Measurements from ENCODE around the gene TARBP1. TPM values are rescaled to one million over a fixed set of nuclear protein-coding genes. Genes with fewer than 3 reads are reported as not detected.

TARBP1 gene
- total RNA-seq, 1 donor from 2014 or later = 20.9 TPM

- DNase-seq (ENCODE audit: extremely low spot score in 2 of 2) = no peak
- intact Hi-C loops (cut with DNase I) = no loop called here
- peaks cover 15% of the 10 kb centered on the region for H3K4me1 ChIP-seq
- H3K36me3 ChIP-seq = no peaks in the 10 kb centered on the region
- no peak overlapping the region for H3K4me3 ChIP-seq
- no peaks in the 10 kb centered on the region for H3K9me3 ChIP-seq
- H3K27me3 ChIP-seq = no peaks in the 10 kb centered on the region
- H3K27ac ChIP-seq = no peak overlapping the region
- no peak for TF ChIP-seq POLR2AphosphoS5 (IDR thresholded peaks at IDR 0.05; ENCODE audit: insufficient read depth in 1 of 2, low read depth in 1 of 2)
- TF ChIP-seq POLR2A (IDR thresholded peaks at IDR 0.05) = no peak
- no peak for TF ChIP-seq CTCF (IDR thresholded peaks at IDR 0.05)
Measured at GRCh38 chr1:234512451-234512861, 33.5 kb upstream of the TARBP1 start.

GRCh38 chr1:234509457-234510328, 30.7 kb upstream of the TARBP1 start:
- H3K27ac ChIP-seq = no peak overlapping the region
- no peaks in the 10 kb centered on the region for H3K9me3 ChIP-seq
- H3K36me3 ChIP-seq = no peaks in the 10 kb centered on the region
- H3K27me3 ChIP-seq = no peaks in the 10 kb centered on the region
- no peak for TF ChIP-seq POLR2AphosphoS5 (IDR thresholded peaks at IDR 0.05; ENCODE audit: insufficient read depth in 1 of 2, low read depth in 1 of 2)
- no peak for TF ChIP-seq POLR2A (IDR thresholded peaks at IDR 0.05)
- TF ChIP-seq CTCF (IDR thresholded peaks at IDR 0.05) = no peak
- peaks cover 5% of the 10 kb centered on the region for H3K4me1 ChIP-seq
- H3K4me3 ChIP-seq = no peak overlapping the region
- no peak for DNase-seq (ENCODE audit: extremely low spot score in 2 of 2)
- intact Hi-C loops (cut with DNase I) = no loop called here

- no peaks in the 10 kb centered on the region for H3K27me3 ChIP-seq
- H3K36me3 ChIP-seq = no peaks in the 10 kb centered on the region
- DNase-seq (ENCODE audit: extremely low spot score in 2 of 2) = no peak
- intact Hi-C loops (cut with DNase I) = no loop called here
- no peaks in the 10 kb centered on the region for H3K9me3 ChIP-seq
- TF ChIP-seq POLR2A (IDR thresholded peaks at IDR 0.05) (no peak), POLR2AphosphoS5 (IDR thresholded peaks at IDR 0.05; ENCODE audit: insufficient read depth in 1 of 2, low read depth in 1 of 2) (no peak), CTCF (IDR thresholded peaks at IDR 0.05) (no peak)
- no peak overlapping the region for H3K4me3 ChIP-seq
- no peak overlapping the region for H3K27ac ChIP-seq
- H3K4me1 ChIP-seq = peaks cover 5% of the 10 kb centered on the region
Measured at GRCh38 chr1:234507626-234508387, 28.8 kb upstream of the TARBP1 start.

DNA sequence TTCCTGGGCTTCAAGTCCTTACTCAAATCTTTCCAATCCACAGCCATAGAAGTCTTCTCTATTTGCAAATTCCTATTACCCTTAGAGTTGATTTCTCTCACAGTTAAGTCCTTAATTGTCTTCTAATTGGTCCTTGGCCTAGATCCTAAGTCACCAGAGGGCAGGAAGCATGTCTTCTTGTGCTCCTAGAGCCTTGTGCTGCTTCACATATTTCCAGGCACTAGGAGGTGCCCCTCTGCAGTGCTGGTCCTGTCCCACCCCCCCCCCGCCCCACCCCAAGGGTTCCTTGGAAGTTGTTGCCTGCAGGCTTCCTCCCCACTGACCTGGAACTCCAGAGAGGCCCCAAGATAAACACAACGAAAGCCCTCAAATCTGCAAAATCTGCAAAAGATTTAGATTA, 28.1 kb upstream of the TARBP1 start:
- no peaks in the 10 kb centered on the region for H3K9me3 ChIP-seq
- DNase-seq (ENCODE audit: extremely low spot score in 2 of 2) = no peak
- H3K4me3 ChIP-seq = no peak overlapping the region
- intact Hi-C loops (cut with DNase I) = no loop called here
- H3K4me1 ChIP-seq = peaks cover 5% of the 10 kb centered on the region
- H3K27me3 ChIP-seq = no peaks in the 10 kb centered on the region
- no peaks in the 10 kb centered on the region for H3K36me3 ChIP-seq
- H3K27ac ChIP-seq = no peak overlapping the region
- TF ChIP-seq CTCF (IDR thresholded peaks at IDR 0.05) = no peak
- no peak for TF ChIP-seq POLR2A (IDR thresholded peaks at IDR 0.05)
- TF ChIP-seq POLR2AphosphoS5 (IDR thresholded peaks at IDR 0.05; ENCODE audit: insufficient read depth in 1 of 2, low read depth in 1 of 2) = no peak

DNA sequence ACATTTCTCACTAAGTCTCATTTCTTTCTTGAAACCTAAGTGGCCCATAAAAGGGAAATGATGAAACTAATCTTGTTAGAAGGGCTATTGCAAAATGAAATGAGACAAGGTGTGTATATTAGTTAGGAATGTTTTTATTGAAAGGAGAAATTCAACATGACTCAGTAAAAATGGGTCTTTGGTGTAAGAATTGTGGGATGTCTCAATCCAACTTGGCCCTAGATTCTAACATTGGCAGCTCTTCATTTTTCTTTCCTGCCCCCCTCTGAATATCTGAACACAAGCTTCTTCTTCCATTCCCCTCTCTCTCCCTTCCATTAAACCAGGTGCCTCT, 26.8 kb upstream of the TARBP1 start:
- H3K4me3 ChIP-seq = no peak overlapping the region
- intact Hi-C loops (cut with DNase I) = no loop called here
- H3K9me3 ChIP-seq = no peaks in the 10 kb centered on the region
- DNase-seq (ENCODE audit: extremely low spot score in 2 of 2) = no peak
- no peak overlapping the region for H3K27ac ChIP-seq
- no peaks in the 10 kb centered on the region for H3K27me3 ChIP-seq
- H3K4me1 ChIP-seq = peaks cover 7% of the 10 kb centered on the region
- no peaks in the 10 kb centered on the region for H3K36me3 ChIP-seq
- TF ChIP-seq POLR2A (IDR thresholded peaks at IDR 0.05) (no peak), POLR2AphosphoS5 (IDR thresholded peaks at IDR 0.05; ENCODE audit: insufficient read depth in 1 of 2, low read depth in 1 of 2) (no peak), CTCF (IDR thresholded peaks at IDR 0.05) (no peak)

All from vagina (tissue), 2 donors.